Right lobe of liver (tissue), 6 donors: ENCODE measurements around the gene DUSP8. TPM values are rescaled to one million over a fixed set of nuclear protein-coding genes. Genes with fewer than 3 reads are reported as not detected.
"Not testable (repeated sequence)": the region's sequence is repeated elsewhere in the genome, so short reads cannot be mapped to it uniquely, and the experiment has no call there.

Source experiments
- ATAC-seq, 4 donors: fragments of 200-7000 bp; cut with Tn5 transposase; one replicate each; pipeline ENCODE4 v1.9.1; 2020; ENCODE audit warnings: mild to moderate bottlenecking in 4 of 4, moderate library complexity in 4 of 4
- DNase-seq, 3 donors: peaks; one replicate each; pipeline ENCODE4 v3.0.0-alpha.2; 2020
- H3K27ac ChIP-seq, 3 donors: fragments of 200-600 bp; one replicate each; pipeline ENCODE4 v1.8.0; 2022
- H3K27me3 ChIP-seq, 2 donors: fragments of 200-600 bp; one replicate each; pipeline ENCODE4 v1.8.0; 2022
- H3K36me3 ChIP-seq, 4 donors: fragments of 200-600 bp; sonication (generic) in 1 of 4; one replicate each; pipeline versions ENCODE4 v1.5.1 to v1.8.0; 2017 to 2022; ENCODE audit warnings: control low read depth in 1 of 4
- H3K4me1 ChIP-seq, 4 donors: fragments of 200-600 bp; sonication (generic) in 1 of 4; one replicate each; pipeline versions ENCODE4 v1.5.1 to v1.8.0; 2017 to 2022; ENCODE audit warnings: control low read depth in 1 of 4
- H3K4me3 ChIP-seq, 3 donors: fragments of 200-600 bp; one replicate each; pipeline ENCODE4 v1.8.0; 2022
- H3K9me3 ChIP-seq, 4 donors: fragments of 200-600 bp; sonication (generic) in 1 of 4; one replicate each; pipeline versions ENCODE4 v1.5.1 to v1.8.0; 2017 to 2022; ENCODE audit warnings: control low read depth in 1 of 4
- POLR2A ChIP-seq: fragments of 450-650 bp; IDR thresholded peaks from one replicate; pipeline ENCODE4 v1.6.1; 2017; ENCODE audit warnings: antibody characterized with exemption, mild to moderate bottlenecking
- WGBS: methylation state at CpG from one replicate; pipeline ENCODE4 v1.1.6; 2018; ENCODE audit warnings: low coverage, low lambda C conversion rate; ENCODE audit not compliant: insufficient coverage; ENCODE audit errors: missing lambda C conversion rate; 5-methylcytosine and 5-hydroxymethylcytosine counted together
- intact Hi-C, 2 donors: fragments of 100-400 bp; cut with DNase I; formaldehyde crosslinking; loops; one replicate each; pipeline versions ENCODE4 v1.11.2 to v1.14.1; 2022
- total RNA-seq, 6 experiments: library from RNA; depleted of rRNA in 2 of 6; stranded (reverse); fragments of >200 nt in 2 of 6; fragmentation: NEBNext Ultra II Directional in 3 of 6; extraction: Animal tissue kit (Norgen Biotek cat#: 25700) in 3 of 6; gene quantifications; one replicate each; pipeline versions ENCODE4 v1.1.0 to v1.2.4, GENCODE V29; 2016 to 2023
- TF ChIP-seq, protein P1 (sequence below), 4 donors: fragments of 200-600 bp in 3 of 4; fragments of 450-650 bp in 1 of 4; IDR thresholded peaks; one replicate each; pipeline versions ENCODE4 v1.5.1 to v1.8.0; 2016 to 2022; ENCODE audit warnings: antibody characterized with exemption in 4 of 4, mild to moderate bottlenecking in 2 of 4
- donor health status: DM: no; HTN: yes; CAD: no.
- donor health status: DM: no; HTN: no; CAD: no.
- donor health status: DM: no; HTN: no; CAD: no.
- donor health status: DM: no; HTN: yes; CAD: no.
- donor health status: DM: no; HTN: yes; CAD: no.

DUSP8 gene
- total RNA-seq, 6 experiments from 2014 or later = 0.22 to 13.7 (median 4.4) TPM

DNA sequence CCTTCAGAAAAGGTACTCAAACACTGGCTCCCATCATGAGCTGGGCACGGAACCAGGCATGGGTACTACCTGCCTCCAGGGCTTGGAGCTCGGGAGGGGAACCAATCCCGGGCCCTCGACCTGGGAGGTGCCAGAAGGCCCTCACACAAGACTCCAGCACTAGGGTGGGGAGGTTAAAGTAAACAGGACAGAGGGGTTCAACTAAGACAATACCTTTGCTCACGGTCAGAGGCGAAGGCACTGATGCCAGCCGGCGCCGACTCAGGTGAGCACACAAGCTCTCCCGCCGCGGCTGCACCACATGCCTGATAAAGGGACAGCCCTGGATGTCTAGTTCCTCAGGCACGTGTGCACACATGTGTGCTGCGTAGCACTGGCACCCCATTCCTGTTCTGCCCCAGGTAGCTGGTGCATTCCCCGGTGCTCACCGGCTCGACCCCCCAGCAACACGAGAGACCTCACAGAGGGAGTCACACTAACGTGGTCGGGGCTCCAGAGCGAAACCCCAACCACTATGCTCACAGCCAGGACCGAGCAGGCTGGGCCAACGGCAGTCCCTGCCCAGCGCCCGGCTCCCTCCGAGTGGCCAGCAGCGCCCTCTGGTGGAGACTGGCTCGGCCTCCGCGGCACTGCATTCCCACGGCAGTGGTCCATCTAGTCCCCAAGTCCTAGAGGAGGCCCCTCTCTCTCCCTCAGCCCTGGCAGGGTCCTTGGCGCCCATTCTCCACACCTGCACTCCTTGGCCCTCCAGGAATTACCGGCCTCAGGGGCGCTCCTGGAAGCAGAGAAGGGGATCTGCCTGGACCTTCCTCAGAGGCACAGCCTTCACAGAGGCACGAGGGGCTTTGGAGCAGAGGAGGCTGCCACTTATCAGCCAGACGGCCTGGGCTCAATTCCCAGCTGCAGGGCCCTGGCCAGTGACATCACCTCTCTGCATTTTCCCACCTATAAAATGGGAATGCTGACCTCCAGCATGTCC is 56.7 kb downstream of the DUSP8 start:
- Histone ChIP-seq H3K4me3 (no peak overlapping the region), H3K27me3 (no peaks in the 10 kb centered on the region), H3K27ac (no peak overlapping the region), H3K4me1 (peaks cover 0 to 7% (median 0%) of the 10 kb centered on the region in 4 donors), H3K36me3 (no peaks in the 10 kb centered on the region), H3K9me3 (no peaks in the 10 kb centered on the region)
- TF ChIP-seq, protein P1, sequence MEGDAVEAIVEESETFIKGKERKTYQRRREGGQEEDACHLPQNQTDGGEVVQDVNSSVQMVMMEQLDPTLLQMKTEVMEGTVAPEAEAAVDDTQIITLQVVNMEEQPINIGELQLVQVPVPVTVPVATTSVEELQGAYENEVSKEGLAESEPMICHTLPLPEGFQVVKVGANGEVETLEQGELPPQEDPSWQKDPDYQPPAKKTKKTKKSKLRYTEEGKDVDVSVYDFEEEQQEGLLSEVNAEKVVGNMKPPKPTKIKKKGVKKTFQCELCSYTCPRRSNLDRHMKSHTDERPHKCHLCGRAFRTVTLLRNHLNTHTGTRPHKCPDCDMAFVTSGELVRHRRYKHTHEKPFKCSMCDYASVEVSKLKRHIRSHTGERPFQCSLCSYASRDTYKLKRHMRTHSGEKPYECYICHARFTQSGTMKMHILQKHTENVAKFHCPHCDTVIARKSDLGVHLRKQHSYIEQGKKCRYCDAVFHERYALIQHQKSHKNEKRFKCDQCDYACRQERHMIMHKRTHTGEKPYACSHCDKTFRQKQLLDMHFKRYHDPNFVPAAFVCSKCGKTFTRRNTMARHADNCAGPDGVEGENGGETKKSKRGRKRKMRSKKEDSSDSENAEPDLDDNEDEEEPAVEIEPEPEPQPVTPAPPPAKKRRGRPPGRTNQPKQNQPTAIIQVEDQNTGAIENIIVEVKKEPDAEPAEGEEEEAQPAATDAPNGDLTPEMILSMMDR (IDR thresholded peaks at IDR 0.05) = peak; percentile 89 to 96 (median 94)
- TF ChIP-seq POLR2A = no peak
- ATAC-seq (peak; percentile 83 to 95 (median 91)), DNase-seq (peak; percentile 74 to 80 (median 78))
- intact Hi-C loops = loop anchor here (5.0 kb wide), 2 partner anchors 308 to 313 kb away; no protein-coding TSS in a partner anchor
- 24% methylated on average over 12 of the region's 36 CpGs for WGBS

DNA sequence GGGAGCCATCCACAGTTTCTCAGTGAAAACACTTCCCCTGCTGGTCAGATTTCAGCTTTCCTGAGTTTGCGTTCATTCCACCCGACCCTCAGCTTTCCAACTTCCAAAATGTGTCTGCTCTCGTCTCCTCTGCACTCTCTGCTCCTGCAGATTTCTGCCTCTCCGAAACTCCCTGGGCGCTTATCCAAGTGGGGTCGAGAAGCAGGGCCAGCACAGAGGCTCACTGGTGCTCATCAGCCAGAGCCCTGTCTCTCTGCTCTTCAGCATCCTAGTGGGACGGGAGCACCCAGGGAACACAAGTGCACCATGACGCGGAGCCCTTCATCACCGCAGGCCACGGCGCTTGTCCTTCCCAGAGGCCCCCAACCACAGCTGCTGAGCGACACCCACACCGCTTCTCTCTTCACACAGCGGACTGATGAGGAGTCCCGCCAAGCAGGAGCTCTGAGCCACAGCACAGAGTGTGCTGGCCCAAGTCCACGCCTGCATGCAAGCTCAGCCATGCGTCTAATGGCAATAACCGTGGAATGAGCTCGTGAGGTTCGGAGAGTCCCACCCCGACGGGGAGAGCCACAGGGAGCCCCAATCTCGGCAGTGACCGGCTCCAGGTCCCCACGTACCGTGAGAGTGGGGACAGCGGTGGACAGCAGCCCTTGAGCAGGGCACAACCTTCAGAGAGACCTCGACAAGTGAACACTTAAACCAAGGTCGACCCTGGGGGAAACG is 57.6 kb downstream of the DUSP8 start:
- peaks cover 0 to 7% (median 0%) of the 10 kb centered on the region in 4 donors for H3K4me1 ChIP-seq
- intact Hi-C loops = loop anchor here (5.0 kb wide), 2 partner anchors 307 to 312 kb away; no protein-coding TSS in a partner anchor
- WGBS = 75% methylated on average over 16 of the region's 31 CpGs

DNA sequence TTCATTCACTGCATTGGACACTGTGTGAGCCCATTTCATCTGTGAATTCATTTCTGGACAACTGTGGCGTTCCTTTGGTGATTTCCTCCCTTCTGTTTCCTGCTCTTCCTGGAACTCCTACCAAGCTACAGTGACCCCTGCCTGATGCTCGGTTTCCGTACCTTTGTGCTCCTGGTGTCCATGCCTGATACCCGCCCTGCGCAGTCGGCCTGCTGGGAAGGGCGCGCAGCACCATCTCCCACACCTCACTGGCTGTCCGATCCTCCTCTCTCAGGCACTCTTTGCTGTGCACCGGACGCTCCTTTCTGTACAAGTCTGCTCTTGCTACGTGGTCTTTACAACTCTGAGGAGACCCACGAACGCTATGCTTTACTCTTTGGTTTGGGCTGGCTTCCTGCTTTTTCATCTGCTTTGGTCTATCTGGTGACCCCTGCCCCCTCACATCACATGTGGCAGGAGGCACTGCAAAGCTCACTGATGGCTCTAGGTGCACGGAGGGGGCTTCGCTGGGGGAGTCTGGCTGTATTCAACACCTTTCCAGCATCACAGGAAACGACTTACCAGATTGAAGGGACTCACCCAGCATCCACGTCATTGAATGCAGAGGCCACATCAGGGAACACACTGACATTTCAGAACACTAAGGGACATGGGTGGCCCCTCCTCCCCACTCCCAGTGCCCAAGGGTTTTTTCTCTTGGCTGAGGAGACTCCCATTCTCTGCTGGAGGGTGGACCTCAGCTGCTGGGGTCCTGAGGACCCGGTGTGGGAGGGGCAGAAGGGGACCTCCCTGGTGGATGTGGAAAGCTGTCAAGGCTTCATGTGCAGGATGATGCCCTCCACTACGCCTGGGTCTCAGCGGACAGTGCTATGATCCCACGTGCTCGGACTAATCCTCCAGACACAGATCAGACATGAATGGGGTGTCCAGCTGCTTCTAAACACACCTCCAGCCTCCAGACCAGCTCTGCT is 58.5 kb downstream of the DUSP8 start:
- DNase-seq = peak in 2 of 3 donors; percentile 18 to 22
- H3K27ac ChIP-seq = no peak overlapping the region
- no peaks in the 10 kb centered on the region for H3K36me3 ChIP-seq
- TF ChIP-seq POLR2A = no peak
- TF ChIP-seq, protein P1 (IDR thresholded peaks at IDR 0.05) = no peak
- no peaks in the 10 kb centered on the region for H3K27me3 ChIP-seq
- no peak overlapping the region for H3K4me3 ChIP-seq
- peaks cover 0 to 7% (median 0%) of the 10 kb centered on the region in 4 donors for H3K4me1 ChIP-seq
- ATAC-seq = peak in 1 of 4 donors; percentile 13
- WGBS = 65% methylated on average over 17 of the region's 23 CpGs
- intact Hi-C loops = no loop called here
- H3K9me3 ChIP-seq = no peaks in the 10 kb centered on the region

More for the DNA sequence above, 57.6 kb downstream of the DUSP8 start:
- Histone ChIP-seq H3K27ac (no peak overlapping the region), H3K27me3 (no peaks in the 10 kb centered on the region), H3K4me3 (no peak overlapping the region), H3K36me3 (no peaks in the 10 kb centered on the region), H3K9me3 (no peaks in the 10 kb centered on the region)
- DNase-seq (peak in 2 of 3 donors; percentile 25 to 45), ATAC-seq (no peak)
- no peak for TF ChIP-seq POLR2A
- TF ChIP-seq, protein P1 (IDR thresholded peaks at IDR 0.05) = no peak

DNA sequence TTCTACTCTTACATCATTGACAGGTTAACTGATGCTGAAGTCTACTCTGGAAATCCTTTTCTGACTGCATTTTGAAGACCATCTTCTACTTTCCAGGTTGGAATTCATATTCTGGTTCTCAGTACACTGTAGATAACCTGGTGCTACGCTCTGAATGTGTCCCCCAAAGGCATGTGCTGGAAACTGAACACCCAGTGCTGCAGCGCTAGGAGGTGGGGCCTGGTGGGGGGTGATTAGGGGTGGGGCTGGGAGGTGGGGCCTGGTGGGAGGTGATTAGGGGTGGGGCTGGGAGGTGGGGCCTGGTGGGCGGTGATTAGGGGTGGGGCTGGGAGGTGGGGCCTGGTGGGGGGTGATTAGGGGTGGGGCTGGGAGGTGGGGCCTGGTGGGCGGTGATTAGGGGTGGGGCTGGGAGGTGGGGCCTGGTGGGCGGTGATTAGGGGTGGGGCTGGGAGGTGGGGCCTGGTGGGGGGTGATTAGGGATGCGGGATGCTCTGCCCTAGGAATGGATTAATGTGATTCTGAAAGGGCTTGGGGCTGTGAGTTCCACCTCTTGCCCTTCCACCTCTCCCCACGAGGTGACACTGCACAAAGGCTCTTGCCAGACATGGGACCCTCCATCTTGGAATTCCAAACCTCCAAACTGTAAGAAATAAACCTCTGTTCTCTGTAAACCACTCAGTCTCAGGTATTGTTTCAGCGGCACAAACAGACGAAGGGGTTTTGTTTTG is 59.4 kb downstream of the DUSP8 start:
- H3K4me3 ChIP-seq, H3K27me3 ChIP-seq, H3K36me3 ChIP-seq, H3K9me3 ChIP-seq, H3K27ac ChIP-seq, H3K4me1 ChIP-seq, ATAC-seq, intact Hi-C loops: not testable (repeated sequence)
- 80% methylated on average over 3 of the region's 9 CpGs for WGBS
- peak in 1 of 3 donors; percentile 5 for DNase-seq
